ENCODE data around the gene ZGPAT.

ZGPAT gene

GRCh38 chr20:63742381-63743024 lies 34.7 kb downstream of the ZGPAT start:
- DNase-seq (ENCODE audit: extremely low spot score, insufficient read length, low read depth) (no peak), FAIRE-seq (no peak)

DNA sequence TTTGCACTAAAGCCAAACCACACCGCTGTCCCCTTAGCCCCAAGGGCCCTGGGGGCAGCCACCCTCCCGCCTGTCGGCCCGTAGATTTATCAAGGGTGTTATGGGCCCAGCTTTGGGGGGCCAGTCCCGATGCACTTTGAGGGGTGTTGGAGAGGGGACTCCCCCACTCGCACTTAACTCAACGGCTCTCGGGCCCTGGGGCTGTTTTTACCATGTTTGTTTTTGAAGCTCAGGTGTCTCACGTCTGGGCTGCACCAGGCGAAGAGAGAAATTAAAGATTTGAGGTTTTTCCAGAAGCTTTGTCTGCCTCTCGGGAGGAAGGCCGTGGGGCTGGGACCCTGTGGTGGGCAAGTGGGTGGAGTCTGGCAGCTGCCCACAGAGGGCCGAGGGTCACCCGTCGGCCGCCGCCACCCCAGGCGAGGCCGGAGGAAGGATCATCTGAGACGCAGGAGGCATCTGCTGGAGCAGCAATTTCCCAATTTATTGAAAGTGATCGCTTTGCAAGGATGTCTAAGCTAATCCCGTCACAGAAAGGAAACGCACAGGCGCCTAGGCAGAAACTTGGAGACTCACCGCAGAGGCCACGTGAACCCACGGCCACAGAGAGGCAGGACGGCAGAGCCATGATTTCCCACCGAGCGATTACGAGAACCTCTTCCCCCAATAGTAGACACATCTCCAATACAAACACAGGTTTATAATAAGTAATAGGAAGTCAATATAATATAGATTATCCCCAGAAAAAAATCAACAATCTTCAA lies 35.6 kb downstream of the ZGPAT start:
- FAIRE-seq (no peak), DNase-seq (ENCODE audit: extremely low spot score, insufficient read length, low read depth) (no peak)

DNA sequence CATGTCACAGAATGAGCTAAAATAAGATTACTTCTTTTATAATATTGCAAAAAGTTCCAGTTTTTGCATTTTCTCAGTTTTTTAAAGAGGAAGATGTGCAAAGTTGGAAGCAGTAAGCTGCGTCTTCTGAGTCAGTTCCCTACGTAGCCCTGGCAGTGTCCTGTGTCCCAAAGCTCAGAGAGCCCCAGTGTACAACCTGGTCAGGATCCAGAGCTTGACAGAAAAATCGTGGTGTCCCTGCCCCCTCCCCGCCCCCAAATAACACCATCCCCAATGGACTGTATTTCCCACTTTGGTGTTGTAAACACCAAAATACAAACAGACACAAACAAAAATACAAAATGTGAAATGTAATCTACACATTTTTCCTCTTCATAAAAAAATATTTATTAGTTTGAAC lies 36.3 kb downstream of the ZGPAT start:
- FAIRE-seq (no peak), DNase-seq (ENCODE audit: extremely low spot score, insufficient read length, low read depth) (no peak)

DNA sequence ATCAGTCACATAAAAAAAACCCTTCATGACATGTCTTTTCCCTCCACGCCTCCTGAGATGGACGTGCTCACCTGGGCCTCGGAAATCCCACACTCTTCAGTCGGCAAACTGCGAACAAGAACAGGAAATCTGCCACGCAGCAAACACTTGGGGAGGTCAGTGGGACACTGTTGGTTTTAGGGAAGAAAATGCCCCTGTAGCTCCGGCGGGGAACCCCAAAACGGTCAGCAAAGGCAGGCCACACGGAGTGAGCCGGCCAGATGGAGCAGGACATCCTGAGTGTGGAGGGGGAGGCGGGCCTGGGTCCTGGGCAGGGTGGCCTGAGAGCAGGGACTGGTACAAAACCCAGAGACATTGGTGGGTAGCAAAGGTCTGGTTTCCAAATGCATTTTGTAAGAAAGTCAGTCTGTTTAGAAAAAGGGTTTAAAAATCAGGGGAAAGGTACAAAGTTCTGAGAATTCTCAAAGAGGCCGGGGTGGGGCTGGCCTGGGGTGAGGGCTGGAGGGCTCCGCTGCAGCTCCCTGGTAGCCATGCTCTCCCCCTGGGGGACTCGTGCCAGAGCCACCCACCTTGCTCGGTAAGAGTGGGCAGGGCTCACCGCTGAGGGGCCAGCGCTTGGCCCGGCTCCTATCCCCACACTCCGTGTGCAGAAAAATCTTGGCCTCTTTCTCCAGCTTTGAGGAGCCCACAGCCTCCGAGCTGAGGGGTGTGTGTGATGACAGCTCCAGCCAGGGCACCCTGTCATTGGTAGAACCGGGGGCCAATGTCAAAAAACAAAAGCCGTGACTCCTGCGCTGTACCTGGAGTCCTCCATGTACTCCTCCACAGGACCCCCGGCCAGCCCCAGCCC lies 37.0 kb downstream of the ZGPAT start:
- DNase-seq (ENCODE audit: extremely low spot score, insufficient read length, low read depth) (no peak), FAIRE-seq (no peak)

DNA sequence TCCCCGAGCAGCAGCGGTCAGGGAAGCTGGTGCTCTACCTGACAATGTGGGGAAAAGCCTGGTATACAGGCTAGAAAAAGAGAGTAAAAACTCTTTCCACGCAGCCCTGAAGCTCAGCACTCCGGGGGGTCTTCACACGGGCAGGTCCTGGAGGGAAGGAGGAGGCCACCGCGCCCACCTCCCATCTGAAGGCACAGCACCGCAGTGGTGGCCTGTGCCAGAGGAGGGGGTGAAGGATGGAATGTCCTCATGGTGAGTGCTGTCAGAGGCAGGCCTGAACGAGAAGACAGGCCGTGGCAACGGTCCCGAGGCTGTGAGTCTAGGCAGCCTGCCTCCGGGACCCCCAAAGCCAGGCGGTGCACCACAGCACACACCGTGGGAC lies 37.6 kb downstream of the ZGPAT start:
- DNase-seq (ENCODE audit: extremely low spot score, insufficient read length, low read depth), result no peak

DNA sequence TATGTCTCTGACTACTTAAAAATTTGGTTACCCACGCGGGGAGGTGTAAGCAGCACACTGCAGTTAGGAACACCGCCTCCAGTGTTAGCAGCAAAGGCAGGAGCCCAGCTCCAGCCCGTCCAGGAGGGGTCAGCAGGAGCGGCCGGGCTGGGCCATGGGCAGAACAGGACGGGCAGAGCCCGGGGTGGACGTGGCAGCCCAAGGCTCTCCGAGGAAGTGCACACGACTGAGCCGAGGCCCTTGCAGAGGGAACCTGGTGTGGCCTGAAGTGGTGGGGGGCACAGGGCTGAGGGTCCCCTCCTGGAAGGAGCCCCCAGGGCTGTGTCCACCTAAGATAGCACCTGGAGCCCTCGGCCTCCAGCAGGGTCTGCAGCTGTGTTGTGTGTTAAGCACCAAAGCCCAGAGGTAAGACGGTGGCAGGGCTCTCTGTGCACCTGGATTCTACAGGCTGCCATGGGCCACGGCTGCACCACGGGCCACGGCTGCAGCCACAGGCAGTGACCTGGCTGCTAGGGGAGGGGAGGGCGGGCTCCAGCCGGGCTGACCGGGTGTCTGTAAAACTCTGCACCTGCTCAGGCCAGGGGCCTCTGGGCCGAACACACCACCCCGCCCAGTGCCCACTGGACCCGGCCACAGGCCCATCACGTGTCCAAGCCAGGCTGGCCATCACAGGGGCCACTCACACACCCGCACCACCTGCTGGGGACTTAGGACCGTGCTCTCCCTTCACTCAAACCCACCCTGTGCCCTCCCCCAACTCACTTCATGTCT lies 38.3 kb downstream of the ZGPAT start:
- FAIRE-seq, result no peak
- no peak for DNase-seq (ENCODE audit: extremely low spot score, insufficient read length, low read depth)

More for the DNA sequence above, 37.6 kb downstream of the ZGPAT start:
- no peak for FAIRE-seq

- FAIRE-seq, result no peak
- DNase-seq (ENCODE audit: extremely low spot score, insufficient read length, low read depth), result no peak
Observed at GRCh38 chr20:63746751-63747315, 39.0 kb downstream of the ZGPAT start.

GRCh38 chr20:63747622-63748069 lies 39.8 kb downstream of the ZGPAT start:
- FAIRE-seq (no peak), DNase-seq (ENCODE audit: extremely low spot score, insufficient read length, low read depth) (no peak)

DNA sequence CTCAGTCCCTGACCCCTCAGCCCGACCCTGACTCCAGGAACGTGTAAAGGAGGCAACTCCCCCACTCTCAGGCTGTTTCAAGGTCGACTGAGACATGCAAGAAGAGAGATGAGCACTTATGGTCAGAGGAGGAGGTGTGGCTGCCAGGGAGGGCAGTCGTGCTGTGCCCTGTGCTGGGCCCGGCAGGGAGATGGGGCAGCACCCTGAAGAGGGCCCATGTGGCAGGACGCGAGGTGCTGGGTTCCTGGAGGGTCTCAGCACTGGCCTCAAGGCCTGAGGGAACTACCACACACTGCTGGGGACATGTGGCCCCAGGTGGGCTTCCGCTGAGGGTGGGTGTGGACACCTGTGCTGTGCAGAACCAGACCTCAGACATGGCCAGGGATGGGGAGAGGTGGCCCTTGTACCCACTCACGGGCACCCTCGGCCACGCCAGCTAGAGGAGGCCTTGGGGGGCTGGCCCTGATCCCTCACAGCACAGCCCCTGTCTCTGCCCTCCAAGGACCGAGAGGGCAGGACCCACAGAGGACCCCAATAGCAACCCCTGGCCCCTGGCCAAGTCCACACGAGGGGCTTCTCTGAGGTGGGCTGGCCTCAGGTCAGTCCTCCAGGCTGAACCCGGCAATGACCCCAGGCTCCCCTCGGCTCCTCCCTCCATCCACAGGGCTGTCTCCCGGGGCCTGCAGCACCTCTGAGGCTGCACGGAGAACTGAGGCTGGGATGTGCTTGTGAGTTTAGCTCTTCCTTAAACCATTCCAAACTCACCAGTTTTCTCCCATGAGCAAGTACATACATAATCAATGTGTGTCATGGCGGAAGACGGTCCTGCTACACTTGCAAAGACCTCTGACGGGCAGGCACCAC lies 40.5 kb downstream of the ZGPAT start:
- FAIRE-seq, result no peak
- DNase-seq (ENCODE audit: extremely low spot score, insufficient read length, low read depth), result no peak

DNA sequence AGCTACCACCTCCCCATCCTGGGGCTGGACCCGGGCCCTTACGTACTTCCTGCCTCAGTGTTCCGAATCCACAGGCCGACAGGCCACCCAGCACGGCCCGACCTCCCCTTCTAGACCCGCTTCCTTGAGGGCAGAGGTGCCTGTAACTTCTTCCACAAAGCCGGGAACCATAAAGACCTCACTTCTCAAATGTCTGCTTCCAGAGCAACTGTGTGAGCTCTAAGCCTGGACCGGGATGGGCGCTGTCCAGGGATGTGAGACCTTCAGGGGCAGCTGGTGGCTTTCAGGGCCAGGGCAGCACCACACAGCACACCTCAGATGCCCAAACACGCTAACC lies 41.1 kb downstream of the ZGPAT start:
- FAIRE-seq, result no peak
- DNase-seq (ENCODE audit: extremely low spot score, insufficient read length, low read depth), result no peak

- DNase-seq (ENCODE audit: extremely low spot score, insufficient read length, low read depth) (no peak), FAIRE-seq (no peak)
Observed at GRCh38 chr20:63749597-63750508, 42.0 kb downstream of the ZGPAT start.

GRCh38 chr20:63750807-63751470 lies 43.1 kb downstream of the ZGPAT start:
- FAIRE-seq, result no peak

GRCh38 chr20:63751471-63752271 lies 43.8 kb downstream of the ZGPAT start:
- DNase-seq (ENCODE audit: extremely low spot score, insufficient read length, low read depth) (no peak), FAIRE-seq (no peak)

More at GRCh38 chr20:63750807-63751470, 43.1 kb downstream of the ZGPAT start:
- no peak for DNase-seq (ENCODE audit: extremely low spot score, insufficient read length, low read depth)

GRCh38 chr20:63752411-63753101 lies 44.7 kb downstream of the ZGPAT start:
- DNase-seq (ENCODE audit: extremely low spot score, insufficient read length, low read depth), result no peak
- no peak for FAIRE-seq

GRCh38 chr20:63753381-63753780 lies 45.5 kb downstream of the ZGPAT start:
- no peak for FAIRE-seq
- DNase-seq (ENCODE audit: extremely low spot score, insufficient read length, low read depth), result no peak

GRCh38 chr20:63754008-63754407 lies 46.2 kb downstream of the ZGPAT start:
- DNase-seq (ENCODE audit: extremely low spot score, insufficient read length, low read depth), result no peak
- FAIRE-seq, result no peak

Data from GM18507 (cell line).